ENCODE results near the gene ANKRD11. TPM values are rescaled to one million over a fixed set of nuclear protein-coding genes. Genes with fewer than 3 reads are reported as not detected.
"Not testable (repeated sequence)": the region's sequence is repeated elsewhere in the genome, so short reads cannot be mapped to it uniquely, and the experiment has no call there.

Gene ANKRD11
- total RNA-seq, 1 donor from 2014 or later, result 74.6 TPM

- DNase-seq, result no peak
These were observed 145.3 kb downstream of the ANKRD11 start for GRCh38 chr16:89344846-89345611.

- DNase-seq, result no peak
These were observed 145.9 kb downstream of the ANKRD11 start for GRCh38 chr16:89344458-89344834.

DNA sequence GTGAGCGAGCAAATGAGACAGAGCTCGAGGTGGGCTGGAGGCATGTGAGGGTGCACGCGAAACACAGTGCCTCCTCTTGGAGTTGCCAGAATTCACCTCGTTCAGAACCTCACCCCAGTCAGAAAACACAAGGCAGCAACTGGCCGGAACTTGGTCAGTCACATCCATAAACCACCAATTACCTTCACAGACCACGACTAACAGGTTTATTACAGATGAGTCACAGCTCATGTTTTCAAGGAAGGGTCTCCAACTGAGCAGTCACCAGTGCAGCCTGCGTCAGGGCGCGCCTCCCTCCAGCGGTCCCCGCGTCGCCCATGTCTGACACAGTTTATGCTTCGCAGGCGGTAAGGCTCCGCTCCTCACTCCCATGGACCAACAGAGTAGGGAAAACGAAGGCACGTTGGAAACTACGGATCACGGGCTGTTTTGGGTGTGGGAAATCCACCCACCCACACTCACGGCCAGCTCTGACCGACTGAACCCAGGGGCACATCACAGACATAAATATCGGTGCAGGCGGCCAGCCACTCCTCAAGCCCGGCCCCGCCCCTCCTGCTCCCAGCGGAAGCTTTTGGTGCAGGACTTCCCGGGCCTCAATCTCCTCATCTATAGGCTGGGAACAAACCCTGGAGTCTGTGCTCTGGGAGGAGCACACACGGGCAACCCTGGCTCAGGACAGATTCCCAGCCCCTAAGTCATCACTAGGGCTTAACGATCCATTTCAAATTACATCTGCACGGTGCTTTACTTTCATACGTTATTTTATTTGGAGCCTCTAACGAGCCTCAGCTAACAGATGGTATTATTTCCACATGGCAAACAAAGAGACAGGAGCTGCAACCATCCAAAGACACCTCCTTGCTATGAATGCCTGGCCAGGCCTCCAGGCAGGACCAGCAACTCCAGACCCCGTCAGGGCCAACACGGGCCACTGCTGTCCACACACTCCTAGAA, 146.6 kb downstream of the ANKRD11 start:
- DNase-seq, result peak; percentile 62

DNA sequence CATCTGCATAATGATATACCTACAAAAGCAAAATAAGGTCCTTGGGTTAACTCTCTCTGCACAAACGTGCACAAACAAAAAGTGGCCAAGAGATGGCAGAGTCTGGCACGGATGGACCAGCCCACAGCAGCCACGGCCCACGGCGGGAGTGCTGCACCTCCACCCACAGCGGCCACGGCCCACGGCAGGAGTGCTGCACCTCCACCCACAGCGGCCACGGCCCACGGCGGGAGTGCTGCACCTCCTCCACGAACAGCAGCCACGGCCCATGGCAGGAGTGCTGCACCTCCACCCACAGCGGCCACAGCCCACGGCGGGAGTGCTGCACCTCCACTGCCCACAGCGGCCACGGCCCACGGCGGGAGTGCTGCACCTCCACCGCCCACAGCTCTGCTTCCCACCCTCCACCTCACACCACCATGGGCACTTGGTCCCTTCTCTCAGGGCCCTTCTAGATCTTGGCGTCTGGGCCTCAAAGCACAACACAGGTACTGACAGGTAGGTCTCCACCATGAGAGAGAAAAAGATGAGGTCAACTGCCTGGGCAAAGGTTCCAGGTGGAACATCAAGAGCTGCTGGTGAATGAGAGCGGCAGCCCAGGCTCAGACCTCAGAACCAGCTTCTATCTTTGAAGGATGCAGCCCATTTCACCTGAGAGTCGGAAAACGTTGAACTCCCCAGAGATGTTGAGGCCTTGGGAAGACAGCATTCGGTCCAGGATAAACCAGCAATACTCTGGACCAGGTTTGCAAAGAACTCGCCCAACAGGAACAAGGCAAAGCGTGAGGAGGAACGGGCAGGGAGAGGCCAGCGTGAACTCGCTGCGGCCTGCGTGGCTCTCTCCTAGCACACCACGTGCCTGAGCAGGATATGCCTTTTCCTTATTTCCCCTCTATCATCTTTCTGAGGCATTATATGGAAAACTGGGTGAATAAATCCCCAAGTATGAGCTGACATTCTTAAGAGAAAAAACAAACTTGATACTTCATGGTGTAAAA, 148.4 kb downstream of the ANKRD11 start:
- DNase-seq, result no peak

- no peak for DNase-seq
These were observed 149.1 kb downstream of the ANKRD11 start for GRCh38 chr16:89341279-89341678.

DNA sequence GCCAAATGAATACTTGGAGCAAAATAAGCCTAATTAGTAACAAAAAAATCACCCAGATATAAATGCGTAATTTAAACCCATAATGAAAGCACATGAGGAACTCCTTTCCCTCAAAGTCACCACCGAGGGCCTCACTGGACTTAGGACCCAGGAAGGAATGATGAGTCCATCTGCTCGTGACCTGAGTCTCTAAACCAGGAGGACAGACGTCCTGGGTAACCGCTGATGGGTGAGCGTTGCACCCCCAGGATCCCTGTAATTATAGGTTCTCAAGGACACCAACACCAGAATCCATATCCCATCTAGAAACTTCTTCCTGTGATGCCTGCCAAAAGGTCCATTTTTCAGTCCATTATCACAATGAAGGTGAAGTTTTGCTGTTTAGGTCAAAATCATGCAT, 151.5 kb downstream of the ANKRD11 start:
- no peak for DNase-seq

GRCh38 chr16:89337965-89338364, 152.4 kb downstream of the ANKRD11 start:
- DNase-seq, result no peak

GRCh38 chr16:89335803-89336485, 154.4 kb downstream of the ANKRD11 start:
- no peak for DNase-seq

DNA sequence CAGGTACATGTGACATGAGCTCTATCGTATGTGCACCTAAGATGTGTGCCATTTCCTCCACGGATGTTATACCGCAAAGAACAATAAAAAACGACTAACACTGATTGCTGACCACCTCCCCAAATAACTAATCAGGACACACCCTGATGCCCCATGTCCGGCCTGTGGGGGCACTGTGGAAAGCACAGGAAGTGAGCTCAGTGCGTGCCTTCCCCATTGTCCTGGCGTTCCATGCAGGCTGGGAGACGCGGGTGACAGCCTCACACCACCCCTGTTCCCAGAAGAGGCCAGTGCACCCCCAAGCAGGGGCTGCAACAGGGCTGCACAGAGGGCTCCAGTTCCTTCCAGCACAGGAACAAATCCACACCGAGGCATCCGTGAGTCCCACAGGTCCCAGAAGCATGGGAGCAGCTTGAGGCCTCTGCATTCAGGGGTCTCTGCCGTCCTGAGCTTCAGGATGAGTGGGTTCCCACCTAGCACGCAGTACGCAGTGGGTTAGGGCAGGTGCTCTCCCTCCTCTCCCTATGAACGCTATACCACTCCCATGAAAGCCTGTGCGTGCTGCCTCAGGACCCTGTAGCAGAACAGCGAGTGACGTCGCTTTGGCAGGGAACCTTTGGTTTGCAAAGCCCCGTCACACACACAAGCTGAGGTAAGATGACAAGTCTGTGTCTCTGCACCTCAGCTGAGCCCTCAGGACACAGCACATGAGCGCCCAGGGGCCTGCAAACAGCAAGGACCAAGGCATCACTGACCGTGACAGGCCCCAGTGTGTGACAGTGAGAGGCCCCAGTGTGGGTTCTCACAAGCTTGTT, 155.2 kb downstream of the ANKRD11 start:
- no peak for DNase-seq

- DNase-seq, result no peak
These were observed 155.9 kb downstream of the ANKRD11 start for GRCh38 chr16:89334461-89334860.

DNA sequence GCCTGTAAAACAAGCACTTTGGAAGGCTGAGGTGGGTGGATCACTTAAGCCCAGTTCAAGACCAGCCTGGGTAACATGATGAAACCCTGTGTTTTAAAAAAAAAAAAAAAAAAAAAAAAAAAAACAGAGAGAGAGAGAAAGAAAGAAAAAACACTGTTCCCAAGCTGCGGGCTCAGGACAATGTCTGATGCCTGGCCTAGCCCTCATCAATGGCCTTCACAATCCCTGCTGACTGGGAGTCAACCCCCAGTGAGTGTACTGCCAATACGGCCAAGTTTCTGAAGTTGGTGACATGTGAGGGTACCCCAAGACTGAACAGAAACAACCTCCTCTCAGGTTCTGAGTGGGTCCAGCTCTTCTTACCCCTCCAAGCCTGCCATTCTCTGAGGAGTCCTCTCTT, 156.3 kb downstream of the ANKRD11 start:
- no peak for DNase-seq

DNA sequence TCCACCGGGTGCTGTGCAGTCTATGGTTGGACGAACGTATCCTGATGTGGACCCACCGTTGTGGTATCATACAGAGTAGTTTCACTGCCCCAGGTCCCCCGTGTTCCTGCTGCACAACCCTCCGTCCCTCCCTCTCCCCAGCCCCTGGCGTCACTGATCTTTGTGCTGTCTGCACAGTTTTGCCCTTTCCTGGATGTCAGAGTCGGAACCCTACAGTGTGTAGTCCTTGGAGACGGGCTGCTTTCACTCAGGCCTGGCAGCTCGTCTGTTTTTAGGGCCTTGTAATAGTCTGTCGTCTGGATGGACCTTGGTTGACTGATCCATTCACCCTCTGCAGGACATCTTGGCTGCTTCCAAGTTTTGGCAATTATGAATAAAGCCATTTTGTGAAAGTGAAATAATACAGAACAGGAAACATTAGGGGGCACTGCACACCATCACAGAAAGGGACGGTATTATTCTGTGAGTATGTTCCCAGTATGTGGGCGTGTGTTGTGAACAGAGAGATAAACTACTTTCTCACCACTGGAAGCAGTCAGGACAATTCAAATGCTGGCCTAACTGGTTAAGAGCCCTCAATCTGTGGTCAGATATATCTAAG, 156.9 kb downstream of the ANKRD11 start:
- DNase-seq, result peak; percentile 87

DNA sequence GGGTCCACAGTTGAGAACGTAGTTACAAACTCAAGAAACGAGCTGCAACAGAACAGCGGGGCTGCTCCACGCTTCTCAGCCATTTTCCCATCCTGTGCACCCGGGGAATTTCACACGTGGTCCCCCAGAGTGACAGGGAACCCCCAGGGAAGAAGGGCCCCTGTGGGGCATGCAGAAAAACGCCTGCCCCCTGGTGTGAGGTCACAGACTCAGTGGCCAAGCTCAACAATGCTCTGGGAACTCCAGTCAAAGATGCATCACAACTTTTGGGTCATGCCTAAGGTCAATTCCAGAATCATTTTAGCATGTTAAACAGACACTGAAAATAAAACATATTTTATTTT, 157.5 kb downstream of the ANKRD11 start:
- no peak for DNase-seq

DNA sequence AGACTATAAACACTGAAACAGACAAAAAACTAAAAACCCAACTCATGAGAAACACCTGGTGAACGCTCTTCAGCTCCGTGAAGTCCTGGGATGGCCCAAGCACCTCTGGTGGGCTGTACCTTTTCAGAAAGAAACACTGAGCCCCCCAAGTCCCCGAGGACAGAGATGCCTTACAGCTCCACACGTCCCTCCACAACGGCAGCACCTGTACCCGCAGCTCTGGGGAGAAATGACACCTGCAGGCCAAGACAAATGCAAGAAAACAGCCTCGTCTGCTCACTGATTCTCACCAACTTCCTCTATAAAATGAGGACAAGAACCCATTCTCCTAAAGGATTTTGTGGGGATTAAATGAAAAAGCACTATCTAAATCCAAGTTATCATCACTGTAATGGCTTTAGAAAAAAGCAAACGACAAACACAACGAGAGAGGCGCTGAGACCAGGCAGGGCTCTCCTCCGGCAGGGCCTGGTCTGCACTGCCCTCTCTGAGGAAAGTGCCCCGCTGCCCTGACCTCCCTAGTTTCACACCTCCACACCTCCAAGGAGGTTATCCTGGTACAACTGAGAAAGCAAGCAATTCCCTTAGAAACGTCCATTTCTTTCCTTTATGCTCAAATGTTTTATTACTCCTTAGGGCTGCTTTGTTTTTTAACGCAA, 158.0 kb downstream of the ANKRD11 start:
- DNase-seq, result no peak

DNA sequence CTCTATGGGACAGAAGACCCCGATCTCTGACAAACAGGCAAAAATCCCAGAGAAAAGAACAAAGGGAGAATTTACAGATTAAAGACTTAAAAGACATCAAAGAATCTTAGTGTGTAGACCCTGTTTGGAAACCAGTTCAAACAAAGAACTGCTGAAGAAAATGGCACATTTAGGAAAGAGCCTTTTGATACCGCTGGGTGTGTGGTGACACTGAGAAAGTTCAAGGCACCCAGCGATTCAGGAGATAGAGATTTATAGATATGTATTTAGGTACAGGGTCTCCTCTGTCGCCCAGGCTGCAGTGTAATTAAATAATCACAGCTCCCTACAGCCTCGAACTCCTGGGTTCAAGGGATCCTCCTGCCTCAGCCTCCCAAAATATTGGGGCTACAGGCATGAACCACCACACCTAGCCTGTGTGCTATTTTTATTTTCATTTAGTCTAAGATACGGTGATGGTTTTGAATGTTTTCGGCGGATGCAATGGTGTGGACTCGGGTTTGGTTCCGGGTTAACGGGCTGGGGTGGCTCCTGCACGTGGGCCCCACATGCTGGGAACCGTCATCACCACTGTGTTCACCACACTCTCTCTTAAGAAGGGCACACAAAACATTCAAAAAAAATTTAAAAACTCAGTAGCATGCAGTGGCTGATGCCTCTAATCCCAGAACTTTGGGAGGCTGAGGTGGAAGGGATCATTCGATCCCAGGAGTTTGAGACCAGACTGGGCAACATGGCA, 158.8 kb downstream of the ANKRD11 start:
- no peak for DNase-seq

DNA sequence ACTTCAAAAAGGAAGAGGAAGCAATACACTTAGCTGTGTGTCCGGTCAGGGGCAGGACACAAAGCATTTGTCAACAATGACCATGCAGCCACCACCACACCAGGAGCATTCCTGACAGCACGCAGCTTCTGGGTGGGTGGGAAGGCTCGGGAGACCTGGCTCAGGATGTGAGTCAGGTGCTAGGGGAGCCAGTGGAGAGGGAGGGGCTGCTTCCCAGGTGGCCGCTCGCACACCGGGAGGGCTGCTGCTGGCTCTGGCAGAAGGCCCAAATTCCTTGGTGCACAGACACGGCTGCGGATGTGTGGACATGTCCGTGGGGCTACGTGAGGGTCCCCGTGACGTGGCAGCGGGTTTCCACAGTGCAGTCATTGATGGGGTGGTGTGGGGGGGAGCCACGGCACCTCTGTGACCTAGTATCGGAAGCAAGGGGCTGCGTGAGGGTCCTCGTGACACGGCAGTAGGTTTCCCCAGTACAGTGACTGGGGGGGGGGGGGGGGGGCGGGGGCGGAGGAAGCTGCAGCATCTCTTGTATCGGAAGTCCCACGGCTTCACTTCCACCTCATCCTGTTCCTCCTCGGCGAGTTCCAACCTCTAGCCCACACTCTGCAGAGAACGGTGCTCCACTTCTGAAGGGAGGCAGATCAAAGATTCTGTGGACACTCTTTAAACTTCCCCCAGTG, 160.0 kb downstream of the ANKRD11 start:
- no peak for DNase-seq

DNA sequence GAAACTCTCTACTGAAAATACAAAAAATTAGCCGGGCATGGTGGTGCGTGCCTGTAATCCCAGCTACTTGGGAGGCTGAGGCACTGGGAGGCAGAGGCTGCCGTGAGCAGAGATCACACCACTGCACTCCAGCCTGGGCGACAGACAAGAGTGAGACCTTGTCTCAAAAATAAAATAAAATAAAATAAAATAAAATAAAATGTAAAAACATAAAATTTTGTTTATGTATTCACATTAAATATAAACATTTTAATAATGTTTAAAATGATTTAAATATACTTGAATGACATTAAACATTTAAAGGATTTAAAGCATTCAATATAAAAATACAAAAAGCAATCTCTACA, 160.6 kb downstream of the ANKRD11 start:
- not testable (repeated sequence) for DNase-seq
